Measurements from ENCODE around the gene SCN11A.
"Not testable (repeated sequence)": the region's sequence is repeated elsewhere in the genome, so short reads cannot be mapped to it uniquely, and the experiment has no call there.

Gene SCN11A

GRCh38 chr3:39064646-39065045 lies 12.9 kb upstream of the SCN11A start:
- no peak for DNase-seq

- no peak for DNase-seq
Measured at GRCh38 chr3:39063143-39063542, 11.4 kb upstream of the SCN11A start.

- no peak for DNase-seq
Measured at GRCh38 chr3:39062180-39062579, 10.4 kb upstream of the SCN11A start.

- not testable (repeated sequence) for DNase-seq
Measured at GRCh38 chr3:39061228-39061627, 9.5 kb upstream of the SCN11A start.

GRCh38 chr3:39056151-39056550 lies 4.4 kb upstream of the SCN11A start:
- no peak for DNase-seq

- no peak for DNase-seq
Measured at GRCh38 chr3:39053696-39054095, 2.0 kb upstream of the SCN11A start.

GRCh38 chr3:39052583-39052982 lies 839 bp upstream of the SCN11A start:
- no peak for DNase-seq

GRCh38 chr3:39050029-39050428 lies 1.7 kb downstream of the SCN11A start:
- no peak for DNase-seq

- DNase-seq: no peak
Measured at GRCh38 chr3:39038165-39038564, 13.6 kb downstream of the SCN11A start.

- DNase-seq: no peak
Measured at GRCh38 chr3:39029556-39029955, 22.2 kb downstream of the SCN11A start.

- no peak for DNase-seq
Measured at GRCh38 chr3:39028546-39028945, 23.2 kb downstream of the SCN11A start.

GRCh38 chr3:39025222-39025970 lies 26.3 kb downstream of the SCN11A start:
- no peak for DNase-seq

GRCh38 chr3:39024497-39024896 lies 27.2 kb downstream of the SCN11A start:
- DNase-seq: no peak

- DNase-seq: no peak
Measured at GRCh38 chr3:39022286-39022630, 29.5 kb downstream of the SCN11A start.

GRCh38 chr3:39021465-39022285 lies 30.1 kb downstream of the SCN11A start:
- DNase-seq: no peak

- DNase-seq: no peak
Measured at GRCh38 chr3:39021029-39021428, 30.7 kb downstream of the SCN11A start.

GRCh38 chr3:39019299-39019698 lies 32.4 kb downstream of the SCN11A start:
- no peak for DNase-seq

GRCh38 chr3:39015418-39015817 lies 36.3 kb downstream of the SCN11A start:
- no peak for DNase-seq

GRCh38 chr3:39013921-39014509 lies 37.7 kb downstream of the SCN11A start:
- DNase-seq: no peak

- no peak for DNase-seq
Measured at GRCh38 chr3:39013289-39013688, 38.5 kb downstream of the SCN11A start.

GRCh38 chr3:39011191-39011736 lies 40.5 kb downstream of the SCN11A start:
- DNase-seq: no peak

GRCh38 chr3:39005295-39005694 lies 46.4 kb downstream of the SCN11A start:
- DNase-seq: no peak

Data from NCI-H774 (cell line).